ENCODE results near the gene GSTO1.

GSTO1 gene

DNA sequence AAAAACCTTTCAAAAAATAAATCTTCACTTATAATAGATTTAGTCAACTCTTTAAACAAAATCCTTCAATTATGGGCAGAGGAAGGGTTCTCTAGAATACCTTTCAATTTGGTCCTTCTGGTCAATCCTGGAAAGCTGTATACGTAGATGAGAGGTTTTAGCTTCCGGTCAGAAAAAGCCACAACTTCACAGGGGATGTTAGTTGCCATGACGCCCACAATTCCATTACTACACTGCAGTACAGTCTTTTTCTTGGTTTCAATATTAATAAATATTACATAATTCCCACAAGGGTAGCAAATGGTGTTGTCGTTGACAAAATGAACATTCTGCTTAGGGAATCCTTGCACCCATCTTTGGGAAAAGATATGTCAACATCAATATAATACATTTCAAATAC is 24.2 kb upstream of the GSTO1 start:
- no peak overlapping the region for H3K4me3 ChIP-seq (ENCODE audit: low read length)
- DNase-seq (ENCODE audit: low read depth): no peak
- TF ChIP-seq, protein P1, sequence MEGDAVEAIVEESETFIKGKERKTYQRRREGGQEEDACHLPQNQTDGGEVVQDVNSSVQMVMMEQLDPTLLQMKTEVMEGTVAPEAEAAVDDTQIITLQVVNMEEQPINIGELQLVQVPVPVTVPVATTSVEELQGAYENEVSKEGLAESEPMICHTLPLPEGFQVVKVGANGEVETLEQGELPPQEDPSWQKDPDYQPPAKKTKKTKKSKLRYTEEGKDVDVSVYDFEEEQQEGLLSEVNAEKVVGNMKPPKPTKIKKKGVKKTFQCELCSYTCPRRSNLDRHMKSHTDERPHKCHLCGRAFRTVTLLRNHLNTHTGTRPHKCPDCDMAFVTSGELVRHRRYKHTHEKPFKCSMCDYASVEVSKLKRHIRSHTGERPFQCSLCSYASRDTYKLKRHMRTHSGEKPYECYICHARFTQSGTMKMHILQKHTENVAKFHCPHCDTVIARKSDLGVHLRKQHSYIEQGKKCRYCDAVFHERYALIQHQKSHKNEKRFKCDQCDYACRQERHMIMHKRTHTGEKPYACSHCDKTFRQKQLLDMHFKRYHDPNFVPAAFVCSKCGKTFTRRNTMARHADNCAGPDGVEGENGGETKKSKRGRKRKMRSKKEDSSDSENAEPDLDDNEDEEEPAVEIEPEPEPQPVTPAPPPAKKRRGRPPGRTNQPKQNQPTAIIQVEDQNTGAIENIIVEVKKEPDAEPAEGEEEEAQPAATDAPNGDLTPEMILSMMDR (conservative IDR thresholded peaks at IDR 0.05; ENCODE audit: low read length): no peak

DNA sequence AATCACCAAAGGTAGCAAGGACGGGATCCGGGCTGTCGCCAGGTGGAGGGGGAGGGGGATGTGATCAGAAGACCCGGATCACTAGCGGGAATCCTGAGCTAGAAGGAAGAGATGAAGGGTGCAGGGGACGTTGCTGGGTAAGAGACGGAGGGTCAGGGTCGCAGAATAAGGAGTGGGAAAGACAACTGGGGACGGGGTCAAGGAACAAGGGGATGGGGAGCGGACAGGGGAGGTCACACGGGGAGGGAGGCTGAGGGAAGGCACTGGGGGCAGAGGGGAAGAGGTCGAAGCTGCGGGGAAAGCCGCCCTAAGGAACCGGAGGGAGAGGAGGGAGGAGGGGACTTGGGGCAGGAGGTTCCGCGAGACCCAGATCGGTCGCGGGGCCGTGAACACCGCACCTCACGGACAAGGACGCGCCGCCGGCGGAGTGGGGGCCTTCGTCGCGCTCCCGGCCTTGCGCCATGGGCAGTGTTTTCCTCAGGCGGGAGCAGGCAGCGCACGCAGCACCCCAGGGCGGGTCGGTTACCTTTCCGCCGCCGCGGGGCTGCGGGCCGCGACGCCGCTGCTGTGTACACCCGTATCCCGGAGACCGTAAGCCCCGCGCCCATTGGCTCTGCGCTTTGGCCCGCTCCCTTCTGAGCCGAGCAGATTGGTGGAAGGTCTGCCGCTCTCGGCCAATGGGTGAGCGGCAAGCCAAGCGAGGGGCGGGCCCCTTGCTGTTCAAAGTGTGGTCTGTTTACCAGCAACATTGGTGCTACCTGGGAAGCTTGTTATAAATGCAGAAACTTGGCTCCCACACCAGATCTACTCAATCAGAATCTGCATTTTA is 22.7 kb upstream of the GSTO1 start, which contains the start of gene CFAP43:
Gene CFAP43 (minus strand): TSS at position 581 of the 829 bp plus-strand sequence. CDS start 118 bp downstream, at position 463.
- TF ChIP-seq, protein P1 (conservative IDR thresholded peaks at IDR 0.05; ENCODE audit: low read length): no peak
- peak; percentile 93 for DNase-seq (ENCODE audit: low read depth)
- H3K4me3 ChIP-seq (ENCODE audit: low read length): peak within 1 kb of the TSS; percentile 89

DNA sequence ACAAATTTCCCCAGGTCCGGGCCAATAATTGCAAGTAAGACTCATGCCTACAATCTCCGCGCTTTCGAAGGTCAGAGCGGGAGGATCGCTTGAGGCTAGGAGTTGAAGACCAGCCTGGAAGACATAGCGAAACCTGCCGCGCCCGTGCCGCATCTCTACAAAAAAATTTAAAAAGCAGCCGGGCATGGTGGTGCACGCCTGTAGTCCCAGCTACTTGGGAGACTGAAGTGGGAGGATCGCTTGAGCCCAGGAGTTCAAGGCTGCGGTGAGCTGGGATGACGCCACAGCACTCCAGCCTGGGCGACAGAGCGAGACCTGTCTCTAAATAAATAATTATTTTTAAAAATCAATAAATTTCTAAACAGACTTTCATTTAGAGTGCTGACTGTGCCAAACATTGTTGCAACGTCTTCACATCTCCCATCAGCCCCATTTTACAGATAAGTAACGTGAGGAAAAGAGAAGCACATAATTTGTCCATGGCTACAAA is 22.0 kb upstream of the GSTO1 start:
- H3K4me3 ChIP-seq (ENCODE audit: low read length): peak overlapping the region; percentile 89
- TF ChIP-seq, protein P1 (conservative IDR thresholded peaks at IDR 0.05; ENCODE audit: low read length): no peak
- DNase-seq (ENCODE audit: low read depth): no peak

DNA sequence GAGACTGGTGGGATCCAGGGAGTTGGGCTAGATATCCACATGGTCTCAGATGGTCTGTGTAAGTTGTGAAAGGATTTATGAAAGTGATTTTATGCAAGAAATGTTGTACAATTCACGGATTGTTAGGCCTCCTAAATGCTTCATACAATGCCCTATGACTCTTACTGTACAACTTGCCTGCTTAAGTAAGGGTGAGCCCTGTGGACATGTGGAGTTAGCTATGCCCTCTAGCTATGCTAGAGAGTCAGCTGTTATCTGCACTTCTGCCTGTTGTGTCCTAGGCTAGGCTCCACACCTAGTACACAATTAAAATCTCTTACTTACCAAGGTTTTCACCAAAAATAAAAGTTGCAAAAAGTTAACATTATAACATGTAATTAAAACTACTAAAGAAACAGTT is 20.9 kb upstream of the GSTO1 start:
- no peak for DNase-seq (ENCODE audit: low read depth)
- TF ChIP-seq, protein P1 (conservative IDR thresholded peaks at IDR 0.05; ENCODE audit: low read length): no peak

DNA sequence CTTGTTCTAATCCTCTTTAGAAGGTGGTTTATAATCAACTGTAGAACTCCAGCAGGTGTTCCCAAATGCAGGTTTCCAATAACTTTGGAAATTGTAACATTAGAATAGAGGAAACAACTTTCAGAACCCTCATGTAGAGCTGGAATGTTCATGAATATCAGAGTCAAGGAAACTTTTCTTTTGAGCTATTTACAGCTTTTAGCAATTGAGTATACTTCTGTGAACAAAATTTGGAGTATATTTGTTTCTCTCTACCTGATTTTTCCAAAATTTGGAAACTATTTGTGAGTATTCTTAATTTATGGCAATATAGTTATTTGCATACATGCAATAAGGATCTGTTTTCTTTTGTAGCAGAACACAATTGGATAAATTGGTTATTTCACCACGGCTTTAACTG is 19.8 kb upstream of the GSTO1 start:
- H3K4me3 ChIP-seq (ENCODE audit: low read length): no peak overlapping the region
- DNase-seq (ENCODE audit: low read depth): no peak
- TF ChIP-seq, protein P1 (conservative IDR thresholded peaks at IDR 0.05; ENCODE audit: low read length): no peak

More for the DNA sequence above, 20.9 kb upstream of the GSTO1 start:
- no peak overlapping the region for H3K4me3 ChIP-seq (ENCODE audit: low read length)

DNA sequence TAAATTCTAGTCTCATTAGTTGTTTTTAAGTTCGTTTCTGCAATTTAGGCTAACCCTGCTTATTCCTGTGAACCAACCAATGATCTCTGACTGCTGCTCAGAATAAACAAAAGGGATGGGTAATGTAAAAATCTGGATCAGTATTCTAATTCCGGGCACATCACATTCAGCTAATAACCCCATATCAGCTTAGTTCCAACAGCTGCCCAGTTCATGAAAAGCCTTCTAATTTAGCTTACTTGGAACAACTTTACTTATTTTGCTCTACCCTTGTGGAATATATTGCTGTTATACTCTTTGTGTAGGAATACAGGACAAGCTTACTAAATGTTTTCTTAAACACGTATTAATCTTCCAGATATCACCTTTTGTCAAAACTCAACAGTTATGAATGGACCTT is 18.9 kb upstream of the GSTO1 start:
- DNase-seq (ENCODE audit: low read depth): no peak
- TF ChIP-seq, protein P1 (conservative IDR thresholded peaks at IDR 0.05; ENCODE audit: low read length): no peak
- no peak overlapping the region for H3K4me3 ChIP-seq (ENCODE audit: low read length)

DNA sequence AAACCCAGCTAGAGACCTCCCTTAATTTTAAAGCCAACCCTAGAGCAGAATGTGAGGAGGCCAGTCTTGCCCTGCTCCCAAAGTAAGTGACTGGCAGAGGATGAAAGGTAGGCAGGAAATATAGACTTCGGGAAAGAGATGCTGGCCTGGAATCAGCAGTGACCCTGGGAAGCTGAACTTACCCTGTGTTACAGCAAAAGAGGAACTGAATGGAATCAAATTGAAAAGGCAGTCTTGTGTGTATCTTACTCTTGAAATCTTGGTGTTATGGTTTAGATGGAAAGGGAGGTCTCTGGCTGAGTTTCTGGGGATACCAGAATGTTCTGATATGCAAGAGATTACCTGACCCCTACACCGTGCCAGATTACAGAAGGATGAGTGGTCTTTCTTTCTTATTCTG is 14.6 kb upstream of the GSTO1 start:
- H3K4me3 ChIP-seq (ENCODE audit: low read length): no peak overlapping the region
- TF ChIP-seq, protein P1 (conservative IDR thresholded peaks at IDR 0.05; ENCODE audit: low read length): no peak
- no peak for DNase-seq (ENCODE audit: low read depth)
